HG03039 (cell line): ENCODE data around the gene MPV17.
A peak's percentile ranks its signal among the peaks of the same experiment; 100 is the strongest.
"Not testable (repeated sequence)": the region's sequence is repeated elsewhere in the genome, so short reads cannot be mapped to it uniquely, and the experiment has no call there.

Experiments used
- ATAC-seq: cut with Tn5 transposase; IDR thresholded peaks from one replicate; pipeline ENCODE4 v1.9.1; 2021; ENCODE audit warnings: mild to moderate bottlenecking, moderate library complexity; ENCODE audit not compliant: unreplicated experiment

The MPV17 gene, protein sequence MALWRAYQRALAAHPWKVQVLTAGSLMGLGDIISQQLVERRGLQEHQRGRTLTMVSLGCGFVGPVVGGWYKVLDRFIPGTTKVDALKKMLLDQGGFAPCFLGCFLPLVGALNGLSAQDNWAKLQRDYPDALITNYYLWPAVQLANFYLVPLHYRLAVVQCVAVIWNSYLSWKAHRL

DNA sequence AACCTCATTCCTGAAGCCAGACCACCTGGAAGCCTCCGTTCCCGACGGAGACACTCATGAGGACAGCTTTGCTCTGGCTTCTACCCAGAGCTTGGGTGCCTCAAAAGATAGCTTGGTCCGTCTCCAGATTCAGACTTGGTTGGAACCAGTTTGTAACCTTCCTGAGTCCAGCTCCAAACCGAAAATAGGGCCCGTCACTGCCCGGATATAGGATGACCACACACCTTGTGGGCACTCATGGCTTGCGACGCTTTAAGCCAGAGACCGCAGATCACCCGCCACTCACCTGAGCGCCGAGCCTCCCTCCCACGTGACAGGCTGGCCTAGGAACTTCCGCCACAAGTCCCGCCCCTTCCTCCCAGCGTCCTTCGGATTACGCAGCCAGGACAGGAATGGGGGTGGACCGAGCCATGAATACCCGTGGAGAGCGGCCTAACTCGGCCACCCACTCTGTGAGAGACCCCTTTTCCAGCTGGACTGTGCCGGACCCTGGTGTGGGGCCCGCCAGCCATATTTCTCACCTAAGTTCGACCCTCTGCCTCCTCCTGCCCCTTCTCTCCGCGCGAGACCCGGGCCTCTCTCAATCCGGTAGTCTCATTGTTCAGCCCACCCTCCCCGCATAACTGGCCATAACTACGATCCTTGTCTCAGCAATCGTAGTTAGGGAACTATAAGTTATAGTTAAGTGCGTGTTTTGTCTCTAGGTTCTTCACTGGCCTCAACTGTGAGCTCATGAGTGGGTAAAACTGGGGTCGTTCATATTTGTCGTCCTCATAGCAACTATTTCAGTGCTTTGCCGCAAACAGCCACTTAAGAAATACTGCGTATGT, at the start of gene MPV17:
Gene MPV17 (minus strand): TSS at position 332 of the 830 bp plus-strand sequence. CDS start 580 bp downstream, outside the sequence.
- ATAC-seq = peak; percentile 87

DNA sequence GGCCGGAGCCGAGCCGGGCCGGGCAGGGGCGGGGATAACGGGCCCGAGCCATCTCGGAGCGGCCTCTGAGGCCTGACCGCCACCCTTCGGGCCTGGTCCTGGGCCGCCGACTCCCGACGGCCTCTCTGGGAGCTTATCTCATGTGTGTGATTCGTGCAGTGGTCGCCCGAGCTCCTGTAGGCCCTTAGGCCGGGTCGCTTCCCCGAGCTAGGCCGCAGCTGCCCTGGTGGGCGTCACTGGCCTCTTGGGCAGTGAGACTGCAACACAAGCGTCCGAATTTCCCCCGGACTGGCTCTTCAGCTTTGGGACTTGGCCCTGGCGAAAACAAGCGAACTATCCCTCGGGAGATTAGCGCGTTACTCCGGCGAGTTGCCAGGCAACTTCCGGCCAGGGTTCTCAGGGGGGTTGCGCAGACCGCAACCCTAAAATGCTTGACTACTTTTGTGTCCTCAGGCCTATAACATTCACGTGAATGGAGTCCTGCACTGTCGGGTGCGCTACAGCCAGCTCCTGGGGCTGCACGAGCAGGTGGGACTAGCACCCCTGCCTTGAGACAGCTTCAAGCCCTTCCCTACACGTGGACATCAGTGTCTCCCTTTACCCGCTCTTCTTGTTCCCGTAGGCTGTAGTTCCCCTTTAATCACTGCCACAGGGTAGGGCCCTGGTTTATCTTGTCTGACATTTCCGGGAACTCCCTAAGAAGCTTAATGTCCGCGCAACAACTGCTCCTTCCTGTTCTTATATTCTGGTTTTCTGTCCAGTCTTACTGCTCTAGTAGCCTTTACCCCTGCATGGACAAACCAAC, 48.1 kb upstream of the MPV17 start:
- peak; percentile 10 for ATAC-seq

DNA sequence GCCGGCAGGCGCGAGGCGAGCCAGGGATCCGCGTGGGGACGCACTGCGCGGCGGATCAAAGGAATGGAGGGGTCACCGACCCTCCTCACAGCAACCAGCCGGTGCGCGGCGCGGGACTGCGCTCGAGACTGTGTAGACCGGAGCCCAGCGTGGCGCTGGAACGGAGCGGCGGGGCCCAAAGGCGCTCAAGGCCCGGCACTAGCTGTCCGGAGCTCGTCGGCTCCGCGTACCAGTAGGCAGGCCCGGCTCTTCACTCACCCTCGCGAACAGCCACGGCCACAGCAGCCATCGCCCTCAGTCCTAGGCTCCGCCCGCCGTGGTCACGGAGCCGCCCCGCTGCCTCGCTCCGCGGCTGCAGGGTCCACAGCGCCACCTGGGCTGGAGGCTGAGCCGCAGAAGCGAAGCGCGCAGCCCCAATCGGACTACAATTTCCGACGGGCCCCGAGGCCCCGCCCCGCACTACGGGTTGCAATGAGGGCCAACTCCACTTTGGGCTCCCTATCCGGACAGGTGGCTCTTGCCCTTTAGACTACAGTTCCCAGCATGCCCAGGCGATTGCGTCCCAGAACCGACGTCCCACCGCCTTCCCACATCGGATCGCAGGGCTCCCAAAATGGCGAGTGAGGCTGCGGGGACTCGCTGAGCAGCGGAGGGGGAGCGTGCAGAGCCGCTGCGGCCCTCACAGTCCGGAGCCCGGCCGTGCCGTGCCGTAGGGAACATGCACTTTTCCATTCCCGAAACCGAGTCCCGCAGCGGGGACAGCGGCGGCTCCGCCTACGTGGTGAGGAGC, 47.3 kb upstream of the MPV17 start, which contains the start of the genes EIF2B4 and SNX17:
Gene EIF2B4 (minus strand): TSS at position 313 of the 790 bp plus-strand sequence. CDS start 24 bp downstream, at position 289.
Gene SNX17 (plus strand): TSS at position 591 of the 790 bp plus-strand sequence. CDS start 128 bp downstream, at position 719.
- ATAC-seq = peak; percentile 92

DNA sequence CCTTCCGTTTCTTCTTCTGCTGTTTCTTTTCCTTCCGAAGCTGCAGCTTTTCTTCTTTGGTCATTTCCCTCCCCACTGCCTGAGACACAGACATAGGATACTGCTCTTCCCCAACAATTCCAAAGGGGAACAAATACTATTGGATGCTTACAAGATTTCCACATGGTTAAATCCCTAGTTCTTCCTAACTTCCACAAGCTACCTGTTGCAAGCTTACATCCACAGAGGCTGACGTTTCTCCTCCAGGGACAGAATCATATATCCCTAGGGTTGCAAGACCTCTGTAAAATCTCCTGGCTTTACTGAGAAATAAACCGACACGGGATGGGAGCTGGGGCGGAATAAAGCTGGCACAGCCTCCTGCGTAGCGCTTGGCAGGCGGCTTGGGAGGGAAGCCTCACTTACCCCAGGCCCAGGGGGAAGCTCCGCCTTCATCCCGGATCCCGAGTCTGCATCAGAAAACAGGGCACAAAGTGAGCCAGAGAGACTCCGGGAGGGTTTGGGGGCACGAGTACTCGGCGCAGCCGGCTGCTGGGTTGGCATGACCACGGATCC, 46.7 kb upstream of the MPV17 start:
- ATAC-seq = peak; percentile 9

DNA sequence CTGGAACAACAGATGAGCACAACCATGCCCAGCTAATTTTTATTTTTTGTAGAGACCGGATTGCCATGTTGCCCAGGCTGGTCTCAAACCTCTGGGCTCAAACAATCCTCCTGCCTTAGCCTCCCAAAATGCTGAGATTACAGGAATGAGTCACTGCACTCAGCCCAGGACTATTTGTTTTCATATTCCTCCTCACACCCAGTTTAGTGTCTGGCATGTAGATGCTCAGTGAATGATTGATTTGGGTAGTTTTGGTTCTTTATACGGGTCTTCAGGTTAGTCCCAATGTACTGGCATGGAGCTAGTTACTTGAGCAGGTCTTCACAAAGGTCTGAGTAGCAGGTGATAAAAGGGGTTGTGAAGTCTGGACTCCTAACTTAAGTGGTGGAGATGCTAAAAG, 41.0 kb upstream of the MPV17 start:
- no peak for ATAC-seq

DNA sequence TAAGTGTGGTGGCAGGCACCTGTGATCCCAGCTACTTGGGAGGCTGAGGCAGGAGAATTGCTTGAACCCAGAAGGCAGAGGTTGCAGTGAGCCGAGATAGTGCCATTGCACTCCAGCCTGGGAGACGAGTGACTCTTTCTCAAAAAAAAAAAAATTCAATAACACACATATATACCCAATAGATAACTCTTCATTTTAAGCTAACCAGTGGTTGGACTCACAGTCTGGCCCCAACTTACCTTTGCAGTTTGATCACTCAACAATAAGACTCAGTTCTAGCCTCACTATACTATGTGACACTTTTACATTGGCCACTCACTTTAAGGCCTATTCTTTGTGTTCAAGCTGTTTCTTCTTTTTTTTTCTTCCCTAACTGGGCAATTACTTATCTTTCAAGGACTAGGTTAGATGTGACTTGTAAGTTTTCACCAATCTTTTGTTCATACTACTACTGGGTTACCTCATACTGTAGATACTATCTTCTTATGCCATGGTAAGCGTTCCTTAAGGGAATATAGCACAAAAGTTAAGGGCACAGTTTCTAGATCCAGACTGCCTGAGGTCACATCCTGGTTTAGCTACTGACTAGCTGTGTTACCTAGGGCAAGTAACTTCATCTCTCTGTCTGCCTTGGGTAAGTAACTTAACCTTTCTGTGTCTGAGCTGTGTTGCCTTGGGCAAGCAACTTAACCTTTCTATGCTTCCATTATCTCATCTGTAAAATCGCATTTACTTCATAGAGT, 40.0 kb upstream of the MPV17 start:
- ATAC-seq = no peak

DNA sequence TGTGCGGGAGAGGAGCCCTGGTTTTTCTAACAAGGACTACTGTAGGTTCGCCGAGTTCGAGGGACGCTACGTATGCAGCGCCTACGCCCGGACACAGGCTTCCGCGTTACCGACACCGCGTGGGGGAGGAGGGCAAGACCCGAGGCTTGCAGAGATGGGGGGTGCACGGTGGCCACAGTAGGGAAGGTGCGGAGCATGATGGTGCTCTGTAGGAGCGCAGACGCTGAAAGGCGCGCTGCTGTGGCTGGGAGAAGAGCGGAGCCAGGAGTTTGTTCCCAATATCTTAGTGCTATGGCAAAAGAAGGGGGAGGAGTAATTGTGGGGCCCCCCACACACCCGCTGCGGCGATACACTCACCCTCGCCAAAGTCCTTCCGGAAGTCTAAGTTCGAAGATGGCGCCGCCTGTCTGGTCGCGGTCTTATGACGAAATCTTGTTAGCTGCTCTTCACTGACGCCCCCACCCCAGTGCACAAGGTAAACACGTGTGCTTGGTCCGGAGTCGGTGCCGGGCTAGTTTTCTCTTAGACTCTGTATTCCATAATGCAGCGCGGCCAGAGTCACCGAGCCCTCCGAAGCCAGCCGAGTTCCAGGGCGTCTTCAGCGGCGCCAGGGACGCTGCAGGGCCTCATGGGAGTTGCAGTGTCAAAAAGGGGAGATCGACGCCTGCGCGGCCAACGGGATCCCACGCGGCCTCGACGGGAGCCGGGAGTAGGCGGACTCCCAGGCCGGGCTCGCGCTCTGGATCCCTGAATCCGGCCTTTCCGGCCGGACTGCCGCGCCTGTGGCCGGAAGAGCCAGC, 33.7 kb upstream of the MPV17 start, which contains the start of gene GTF3C2:
Gene GTF3C2 (minus strand): TSS at position 383 of the 800 bp plus-strand sequence. CDS start 13,210 bp downstream, outside the sequence.
- peak; percentile 72 for ATAC-seq

DNA sequence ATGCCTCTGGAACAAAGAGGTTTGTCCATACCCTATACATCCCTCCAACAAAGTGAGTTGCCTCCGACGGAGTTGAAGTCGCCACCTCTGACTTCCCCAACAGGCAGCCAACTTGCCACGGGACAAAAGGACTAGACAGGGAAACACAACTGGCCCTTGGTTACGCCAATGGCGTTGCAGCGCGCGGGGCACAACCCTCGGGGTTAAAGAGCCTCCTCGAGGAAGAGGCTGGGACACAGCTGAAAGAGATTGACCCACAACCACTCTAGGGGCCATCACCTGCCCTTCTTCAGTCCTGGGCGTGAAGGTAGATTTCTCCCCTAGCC, 33.1 kb upstream of the MPV17 start:
- peak; percentile 20 for ATAC-seq

DNA sequence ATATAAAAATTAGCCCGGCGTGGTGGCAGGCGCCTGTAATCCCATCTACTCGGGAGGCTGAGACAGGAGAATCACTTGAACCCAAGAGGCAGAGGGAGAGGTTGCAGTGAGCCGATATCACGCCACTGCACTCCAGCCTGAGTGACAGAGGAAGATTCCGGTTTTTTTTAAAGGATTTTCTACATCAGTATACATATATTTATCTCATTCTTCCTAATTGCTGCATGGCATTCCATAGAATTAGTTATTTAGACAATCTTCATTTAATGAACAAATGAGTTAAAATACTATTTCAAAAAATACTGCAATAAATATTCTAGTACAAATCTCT, 31.7 kb upstream of the MPV17 start:
- no peak for ATAC-seq

DNA sequence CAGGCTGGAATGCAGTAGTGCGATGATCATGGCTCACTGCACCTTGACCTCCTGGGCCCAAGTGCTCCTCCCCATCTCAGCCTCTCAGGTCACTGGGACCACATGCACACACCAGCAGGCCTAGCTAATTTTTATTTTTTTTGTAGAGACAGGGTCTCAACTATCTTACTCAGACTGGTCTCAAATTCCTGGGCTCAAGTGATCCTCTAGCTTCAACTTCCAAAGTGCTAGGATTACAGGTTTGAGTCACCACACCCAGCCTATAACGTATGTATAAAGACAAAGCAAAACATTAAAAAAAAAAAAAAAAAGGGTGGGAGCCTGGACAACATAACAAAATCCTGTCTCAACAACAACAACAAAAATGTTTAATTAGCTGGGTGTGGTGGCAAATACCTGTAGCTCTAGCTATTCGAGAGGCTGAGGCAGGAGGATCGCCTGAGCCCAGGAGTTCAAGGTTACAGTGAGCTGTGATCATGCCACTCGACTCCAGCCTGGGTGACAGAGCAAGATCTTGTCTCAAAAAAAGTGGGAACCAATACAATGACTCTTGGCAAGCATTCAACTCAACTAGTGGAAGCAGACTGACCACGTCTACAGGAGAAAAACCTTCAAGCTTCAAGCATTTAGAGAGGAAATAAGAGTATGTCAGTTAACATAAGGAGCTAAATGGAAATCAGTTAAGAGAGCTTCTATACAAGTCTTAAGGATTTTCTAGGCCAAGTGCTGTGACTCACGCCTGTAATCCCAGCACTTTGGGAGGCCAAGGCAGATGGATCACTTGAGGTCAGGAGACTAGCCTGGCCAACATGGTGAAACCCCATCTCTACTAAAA, 31.1 kb upstream of the MPV17 start:
- ATAC-seq = no peak

DNA sequence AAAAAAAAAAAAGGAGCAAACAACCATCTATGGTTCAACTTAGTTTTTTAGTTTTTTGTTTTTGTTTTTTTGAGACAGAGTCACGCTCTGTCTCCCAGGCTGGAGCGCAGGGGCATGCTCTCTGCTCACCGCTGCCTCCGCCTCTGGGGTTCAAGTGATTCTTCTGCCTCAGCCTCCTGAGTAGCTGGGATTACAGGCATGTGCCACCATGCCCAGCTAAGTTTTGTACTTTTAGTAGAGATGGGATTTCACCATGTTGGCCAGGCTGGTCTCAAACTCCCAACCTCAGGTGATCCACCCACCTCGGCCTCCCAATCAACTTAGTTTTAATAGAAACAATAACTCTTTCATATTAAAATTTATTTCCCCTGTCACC, 30.5 kb upstream of the MPV17 start:
- not testable (repeated sequence) for ATAC-seq

DNA sequence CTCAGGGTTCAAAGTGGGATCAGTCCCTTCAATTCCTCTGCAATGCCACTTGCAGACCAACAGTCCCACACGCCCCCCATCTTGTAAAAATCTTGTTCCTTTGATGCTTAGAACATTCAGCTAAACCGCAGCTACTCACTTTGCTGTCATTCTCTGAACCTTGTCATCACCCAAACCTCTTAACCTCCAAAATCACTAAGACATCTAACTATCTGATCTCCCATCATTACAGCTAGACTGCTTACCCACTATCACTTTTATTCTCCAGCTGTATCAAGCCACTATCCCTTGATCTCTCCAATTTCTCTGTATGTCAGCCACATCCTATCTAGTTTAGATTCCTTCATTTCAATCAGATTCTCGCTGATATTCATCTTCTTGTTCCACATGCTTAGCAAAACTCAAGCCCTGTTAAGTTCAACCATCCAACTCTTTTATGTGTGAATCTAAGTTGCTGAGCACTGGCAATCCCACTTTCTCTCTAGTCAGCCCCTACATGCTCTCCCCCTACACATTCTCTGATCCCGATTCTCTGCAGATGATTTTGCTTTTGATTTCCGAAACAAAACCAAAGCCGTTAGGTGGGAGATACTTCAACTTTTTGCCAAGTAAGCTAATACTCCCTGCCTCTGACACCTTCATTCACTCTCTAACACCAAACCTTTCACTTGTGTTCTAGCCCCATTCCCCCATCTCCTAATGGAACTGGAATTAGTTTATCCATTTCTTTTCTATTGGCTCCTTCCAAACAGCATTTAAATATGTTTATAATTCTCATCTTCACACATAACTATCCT, 29.1 kb upstream of the MPV17 start:
- ATAC-seq = no peak

DNA sequence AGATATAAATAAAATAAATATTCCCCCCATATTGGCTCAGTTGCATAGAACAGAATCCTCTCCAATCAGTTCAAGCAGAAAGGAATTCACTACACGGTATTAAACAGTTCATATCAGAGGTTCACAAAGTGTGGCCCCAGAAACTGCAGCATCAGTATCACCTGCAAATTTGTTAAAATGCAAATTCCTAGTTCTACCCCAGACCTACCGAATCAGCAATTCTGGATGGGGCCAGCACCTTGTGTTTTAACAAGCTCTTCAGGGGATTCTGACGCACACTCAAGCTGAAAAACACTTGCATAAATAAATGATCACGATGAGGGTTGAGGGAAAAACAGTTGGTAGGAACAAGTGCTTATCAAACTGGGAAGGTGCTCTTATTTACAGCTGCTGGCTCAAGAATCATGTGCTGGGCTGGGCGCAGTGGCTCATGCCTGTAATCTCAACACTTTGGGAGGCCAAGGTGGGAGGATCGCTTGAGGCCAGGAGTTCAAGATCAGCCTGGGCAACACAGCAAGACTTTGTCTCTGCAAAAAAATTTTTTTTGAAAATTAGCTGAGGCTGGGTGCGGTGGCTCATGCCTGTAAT, 27.3 kb upstream of the MPV17 start:
- no peak for ATAC-seq

DNA sequence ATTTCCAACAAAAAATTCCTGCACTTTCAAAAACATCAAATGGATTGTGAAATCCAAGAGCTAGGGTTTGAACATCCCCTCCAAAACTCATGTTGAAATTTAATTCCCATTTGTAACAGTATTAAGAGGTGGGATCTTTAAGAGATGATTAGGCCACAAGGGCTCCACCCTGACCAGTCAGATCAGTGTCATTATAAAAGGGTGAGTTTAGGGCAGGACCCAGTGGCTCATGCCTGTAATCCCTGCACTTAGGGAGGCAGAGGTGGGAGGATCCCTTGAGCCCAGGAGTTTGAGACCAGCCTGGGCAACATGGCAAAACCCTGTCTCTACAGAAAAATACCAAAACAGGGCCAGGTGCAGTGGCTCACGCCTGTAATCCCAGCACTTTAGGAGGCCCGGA, 24.7 kb upstream of the MPV17 start:
- no peak for ATAC-seq

DNA sequence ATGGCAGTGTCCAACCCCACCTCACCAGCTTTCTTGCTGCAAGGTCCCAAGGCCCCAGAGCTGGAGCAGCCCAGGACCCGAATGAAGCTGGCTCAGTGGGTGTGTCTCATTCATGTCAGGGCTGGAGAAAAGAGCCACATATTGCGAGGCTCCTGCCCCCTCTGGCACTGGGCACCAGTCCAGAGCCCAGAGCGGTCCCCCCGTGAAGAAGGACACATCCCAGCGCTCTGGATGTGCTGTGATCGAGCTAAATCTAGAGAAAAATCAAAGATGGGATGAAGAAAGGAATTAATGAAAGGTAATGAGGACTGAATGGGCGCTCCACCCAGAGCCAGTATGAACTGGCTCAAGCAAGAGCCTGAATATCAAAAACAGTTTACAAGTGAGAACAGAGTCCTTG, 13.3 kb upstream of the MPV17 start:
- no peak for ATAC-seq

DNA sequence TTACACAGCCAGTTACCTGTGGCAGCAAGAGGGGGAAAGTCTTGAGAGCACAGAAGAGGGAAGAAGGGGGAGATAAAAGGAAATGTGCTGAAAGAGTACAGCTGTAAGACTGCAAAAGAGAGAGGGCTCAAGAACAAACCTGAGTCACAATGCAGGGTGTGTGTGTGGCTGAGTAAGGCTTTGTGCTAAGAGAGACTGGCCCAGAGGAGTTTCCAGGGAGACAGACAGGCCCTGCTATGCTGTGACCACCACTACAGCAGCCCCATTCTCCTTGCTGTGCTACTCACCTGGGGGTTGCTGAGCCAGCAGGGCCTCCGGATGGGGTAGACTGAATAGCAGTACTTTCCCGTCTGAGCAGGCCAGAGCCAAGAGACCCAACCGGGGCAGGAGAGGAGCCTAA, 12.4 kb upstream of the MPV17 start:
- no peak for ATAC-seq

DNA sequence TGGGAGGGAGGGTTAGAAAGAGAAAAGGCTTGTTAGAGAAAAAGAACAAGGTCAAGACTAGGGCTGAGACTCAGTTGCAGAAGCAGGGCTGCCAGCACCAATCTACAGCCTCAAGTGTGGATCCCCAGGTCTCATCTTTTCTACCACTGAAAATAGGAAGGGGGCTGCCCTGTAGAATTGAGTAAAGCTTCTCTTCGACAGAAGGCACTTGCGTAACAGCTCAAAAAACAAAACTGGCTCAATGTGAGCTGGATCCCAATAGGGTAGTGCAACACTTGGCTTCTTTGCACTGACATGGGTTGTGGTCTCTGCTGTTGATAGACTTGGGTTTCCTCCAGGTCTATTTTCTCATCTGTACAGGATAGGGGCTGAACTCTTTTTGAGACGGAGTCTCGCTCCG, 1.8 kb upstream of the MPV17 start:
- no peak for ATAC-seq
